Endodermal cell (in vitro differentiated cells): ENCODE data around the gene FNDC8. TPM values are rescaled to one million over a fixed set of nuclear protein-coding genes. Genes with fewer than 3 reads are reported as not detected.
"Not testable (repeated sequence)": the region's sequence is repeated elsewhere in the genome, so short reads cannot be mapped to it uniquely, and the experiment has no call there.

Experiments
- DNase-seq: peaks from one replicate; pipeline ENCODE4 v3.0.0-alpha.2; 2017
- H3K27ac ChIP-seq: 2 replicates; pipeline ENCODE4 v1.5.1; 2013; ENCODE audit warnings: mild to moderate bottlenecking, low read depth, low read length, moderate library complexity
- H3K27me3 ChIP-seq: 2 replicates; pipeline ENCODE4 v1.6.1; 2013; ENCODE audit warnings: mild to moderate bottlenecking, low read length, moderate library complexity; ENCODE audit not compliant: insufficient read depth, control insufficient read depth, poor library complexity, severe bottlenecking
- H3K36me3 ChIP-seq: 2 replicates; pipeline ENCODE4 v1.7.0; 2013; ENCODE audit warnings: mild to moderate bottlenecking, low read length, moderate library complexity; ENCODE audit not compliant: control insufficient read depth, insufficient read depth
- H3K4me1 ChIP-seq: one replicate; pipeline ENCODE4 v1.7.0; 2013; ENCODE audit warnings: low read length; ENCODE audit not compliant: control insufficient read depth, insufficient read depth
- H3K4me3 ChIP-seq: 2 replicates; pipeline ENCODE4 v1.5.1; 2013; ENCODE audit warnings: mild to moderate bottlenecking, low read length, moderate library complexity
- H3K9ac ChIP-seq: 2 replicates; pipeline ENCODE4 v1.6.1; 2013; ENCODE audit warnings: mild to moderate bottlenecking, low read length, moderate library complexity; ENCODE audit not compliant: poor library complexity, severe bottlenecking; ENCODE audit errors: extremely low read depth
- H3K9me3 ChIP-seq: 2 replicates; pipeline ENCODE4 v1.6.1; 2013; ENCODE audit warnings: mild to moderate bottlenecking, low read length, moderate library complexity; ENCODE audit not compliant: control insufficient read depth
- H3K27ac Mint-ChIP-seq: 2 replicates; pipeline ENCODE4 v1.8.0; 2020; ENCODE audit warnings: mixed read lengths
- H3K27me3 Mint-ChIP-seq: 2 replicates; pipeline ENCODE4 v1.8.0; 2021; ENCODE audit warnings: mild to moderate bottlenecking, mixed read lengths; ENCODE audit not compliant: insufficient read depth
- H3K36me3 Mint-ChIP-seq: 2 replicates; pipeline ENCODE4 v1.8.0; 2020; ENCODE audit warnings: low read depth, mixed read lengths
- H3K4me1 Mint-ChIP-seq: 2 replicates; pipeline ENCODE4 v1.8.0; 2020; ENCODE audit warnings: mixed read lengths
- H3K4me3 Mint-ChIP-seq: 2 replicates; pipeline ENCODE4 v1.8.0; 2020; ENCODE audit warnings: mild to moderate bottlenecking, moderate library complexity, mixed read lengths
- H3K9me3 Mint-ChIP-seq: 2 replicates; pipeline ENCODE4 v1.8.0; 2020; ENCODE audit warnings: mild to moderate bottlenecking, mixed read lengths
- CTCF ChIP-seq: fragments of 200-600 bp; sonication (generic); conservative IDR thresholded peaks from 2 replicates; pipeline ENCODE4 v1.5.0; 2021; ENCODE audit warnings: antibody characterized with exemption, mild to moderate bottlenecking
- WGBS, 2 experiments: methylation state at CpG; one replicate each; pipeline versions ENCODE4 v1.1.5 to v1.1.7; 2013; ENCODE audit warnings: missing lambda C conversion rate in 2 of 2, mixed read lengths in 1 of 2; ENCODE audit not compliant: insufficient coverage in 1 of 2, insufficient read length in 1 of 2; 5-methylcytosine and 5-hydroxymethylcytosine counted together
- total RNA-seq, 2 donors: library from RNA; stranded (reverse); fragmentation: NEBNext Ultra II Directional in 1 of 2; extraction: Animal tissue kit (Norgen Biotek cat#: 25700) in 1 of 2; gene quantifications; 2 replicates in 1 of 2; 3 replicates in 1 of 2; pipeline ENCODE4 v1.2.1, GENCODE V29; 2021

The FNDC8 gene
- total RNA-seq, 2 donors from 2014 or later, result not detected

- TF ChIP-seq CTCF, result peak; percentile 85
- Mint-ChIP-seq H3K4me1 (peaks cover 39% of the 10 kb centered on the region), H3K36me3 (peaks cover 2% of the 10 kb centered on the region), H3K27me3 (no peaks in the 10 kb centered on the region), H3K27ac (peak overlapping the region; percentile 94), H3K4me3 (peak overlapping the region; percentile 88), H3K9me3 (no peaks in the 10 kb centered on the region)
- H3K4me1 ChIP-seq, result peaks cover 5% of the 10 kb centered on the region
- peak overlapping the region; percentile 54 for H3K9ac ChIP-seq
- WGBS, 2 experiments, result 0 to 1% methylated on average over 15 to 78 of the region's 80 CpGs
- no peaks in the 10 kb centered on the region for H3K27me3 ChIP-seq
- peak; percentile 98 for DNase-seq
- H3K9me3 ChIP-seq, result no peaks in the 10 kb centered on the region
- no peaks in the 10 kb centered on the region for H3K36me3 ChIP-seq
- H3K4me3 ChIP-seq, result peak overlapping the region; percentile 88
- H3K27ac ChIP-seq, result no peak overlapping the region
Measured at GRCh38 chr17:35088881-35089585, 32.4 kb upstream of the FNDC8 start.

GRCh38 chr17:35089586-35090296 is 31.7 kb upstream of the FNDC8 start:
- no peak overlapping the region for H3K9ac ChIP-seq
- Mint-ChIP-seq H3K9me3 (no peaks in the 10 kb centered on the region), H3K27me3 (no peaks in the 10 kb centered on the region), H3K4me3 (peak overlapping the region; percentile 88), H3K4me1 (peaks cover 39% of the 10 kb centered on the region), H3K36me3 (peaks cover 2% of the 10 kb centered on the region), H3K27ac (peak overlapping the region; percentile 89)
- H3K9me3 ChIP-seq, result no peaks in the 10 kb centered on the region
- 57 to 76% methylated on average over 6 to 22 of the region's 22 CpGs for WGBS, 2 experiments
- TF ChIP-seq CTCF, result peak; percentile 51
- H3K27ac ChIP-seq, result no peak overlapping the region
- peak; percentile 85 for DNase-seq
- H3K4me3 ChIP-seq, result peak overlapping the region; percentile 57
- H3K36me3 ChIP-seq, result no peaks in the 10 kb centered on the region
- H3K4me1 ChIP-seq, result peaks cover 5% of the 10 kb centered on the region
- no peaks in the 10 kb centered on the region for H3K27me3 ChIP-seq

GRCh38 chr17:35090707-35091106 is 30.7 kb upstream of the FNDC8 start:
- H3K27me3 ChIP-seq, H3K36me3 ChIP-seq, H3K27ac ChIP-seq, H3K27ac Mint-ChIP-seq, H3K4me3 Mint-ChIP-seq, H3K4me1 ChIP-seq, H3K9me3 Mint-ChIP-seq, DNase-seq, H3K9ac ChIP-seq, H3K27me3 Mint-ChIP-seq, H3K36me3 Mint-ChIP-seq, H3K9me3 ChIP-seq, H3K4me3 ChIP-seq: not testable (repeated sequence)
- 95 to 97% methylated on average over 10 to 11 of the region's 11 CpGs for WGBS, 2 experiments
- peaks cover 30% of the 10 kb centered on the region for H3K4me1 Mint-ChIP-seq
